A673 (cell line): Measurements from ENCODE around the gene GCAT.

ENCODE experiments used
- CTCF ChIP-seq: fragments of 300-800, 200-600 bp; sonication (generic); conservative IDR thresholded peaks from 2 replicates; pipeline ENCODE4 v1.5.1; 2017; ENCODE audit warnings: low read depth, mild to moderate bottlenecking, antibody characterized with exemption, low read length, moderate library complexity, mixed read lengths
- EZH2 ChIP-seq: fragments of 200-600 bp; sonication (generic); IDR thresholded peaks from 2 replicates; pipeline ENCODE4 v1.6.1; 2017; ENCODE audit warnings: borderline replicate concordance, low read depth, mild to moderate bottlenecking, mixed read lengths, antibody characterized with exemption, low read length; ENCODE audit not compliant: poor library complexity, severe bottlenecking

GRCh38 chr22:37843741-37844089 lies 36.0 kb downstream of the GCAT start:
- TF ChIP-seq CTCF (no peak), EZH2 (no peak)
